ENCODE results near the gene CDC14B.

DNA sequence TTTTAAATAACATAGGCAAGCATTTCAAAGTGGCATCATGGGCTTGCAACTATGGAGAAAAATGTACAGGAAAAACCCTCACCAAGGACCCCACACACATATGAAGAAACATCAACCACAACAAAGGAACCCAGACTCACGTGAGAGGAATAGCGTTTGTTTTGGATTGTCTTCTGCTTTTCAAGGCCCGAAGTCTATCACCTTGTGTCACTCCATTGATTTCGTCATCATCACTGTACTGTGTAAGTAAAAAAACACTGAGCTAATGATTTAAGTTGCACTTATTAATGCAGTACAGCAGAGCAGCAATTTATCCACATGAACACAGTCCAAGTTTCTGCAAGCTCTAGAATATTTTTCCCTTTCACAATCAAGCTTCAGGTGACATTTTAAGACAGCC, 97.3 kb downstream of the CDC14B start:
- TF ChIP-seq, protein P1, sequence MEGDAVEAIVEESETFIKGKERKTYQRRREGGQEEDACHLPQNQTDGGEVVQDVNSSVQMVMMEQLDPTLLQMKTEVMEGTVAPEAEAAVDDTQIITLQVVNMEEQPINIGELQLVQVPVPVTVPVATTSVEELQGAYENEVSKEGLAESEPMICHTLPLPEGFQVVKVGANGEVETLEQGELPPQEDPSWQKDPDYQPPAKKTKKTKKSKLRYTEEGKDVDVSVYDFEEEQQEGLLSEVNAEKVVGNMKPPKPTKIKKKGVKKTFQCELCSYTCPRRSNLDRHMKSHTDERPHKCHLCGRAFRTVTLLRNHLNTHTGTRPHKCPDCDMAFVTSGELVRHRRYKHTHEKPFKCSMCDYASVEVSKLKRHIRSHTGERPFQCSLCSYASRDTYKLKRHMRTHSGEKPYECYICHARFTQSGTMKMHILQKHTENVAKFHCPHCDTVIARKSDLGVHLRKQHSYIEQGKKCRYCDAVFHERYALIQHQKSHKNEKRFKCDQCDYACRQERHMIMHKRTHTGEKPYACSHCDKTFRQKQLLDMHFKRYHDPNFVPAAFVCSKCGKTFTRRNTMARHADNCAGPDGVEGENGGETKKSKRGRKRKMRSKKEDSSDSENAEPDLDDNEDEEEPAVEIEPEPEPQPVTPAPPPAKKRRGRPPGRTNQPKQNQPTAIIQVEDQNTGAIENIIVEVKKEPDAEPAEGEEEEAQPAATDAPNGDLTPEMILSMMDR (IDR thresholded peaks at IDR 0.05; ENCODE audit: low read length), result no peak
- no peak for TF ChIP-seq EZH2 (optimal IDR thresholded peaks at IDR 0.05; ENCODE audit: low read depth, low read length)
- TF ChIP-seq EZH2phosphoT487 (IDR thresholded peaks at IDR 0.05; ENCODE audit: low read length), result no peak

Data from MM.1S (cell line).